KOPT-K1 (cell line): ENCODE measurements around the gene STC2.

Source experiments
- H3K27ac ChIP-seq: fragments of 200-600 bp; sonication (generic); 2 replicates; pipeline ENCODE4 v1.5.1; 2016; ENCODE audit warnings: antibody characterized with exemption, mild to moderate bottlenecking, low read depth, low read length; ENCODE audit not compliant: poor library complexity, severe bottlenecking
- H3K36me3 ChIP-seq: fragments of 200-600 bp; sonication (generic); 2 replicates; pipeline ENCODE4 v1.5.1; 2017; ENCODE audit warnings: antibody characterized with exemption, mild to moderate bottlenecking, low read length, moderate library complexity; ENCODE audit not compliant: insufficient read depth
- H3K9me3 ChIP-seq: fragments of 200-600 bp; sonication (generic); 2 replicates; pipeline ENCODE4 v1.5.1; 2017; ENCODE audit warnings: antibody characterized with exemption, low read length, mild to moderate bottlenecking; ENCODE audit not compliant: insufficient read depth, poor library complexity, severe bottlenecking

STC2 gene

DNA sequence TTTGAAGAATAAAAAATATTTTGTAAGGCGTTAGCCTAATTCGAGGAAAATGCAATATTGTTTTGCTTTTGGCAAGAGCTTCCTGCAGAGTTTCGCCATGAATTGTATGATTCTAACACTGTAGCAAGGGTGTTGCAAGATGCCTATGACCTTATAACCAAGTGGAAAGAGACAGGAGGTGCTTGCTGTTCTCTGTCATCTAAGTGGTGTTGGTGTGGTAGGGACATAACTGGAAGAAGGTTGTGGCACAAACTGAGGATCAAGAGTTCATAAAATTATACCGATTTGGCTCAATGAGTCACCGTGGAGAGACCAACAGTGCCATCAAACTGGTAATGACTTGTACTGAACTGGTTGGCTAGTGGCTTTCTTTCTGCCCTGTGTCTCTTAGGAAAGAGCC lies 6.3 kb downstream of the STC2 start:
- H3K27ac ChIP-seq = no peak overlapping the region
- H3K36me3 ChIP-seq = no peaks in the 10 kb centered on the region
- no peaks in the 10 kb centered on the region for H3K9me3 ChIP-seq

DNA sequence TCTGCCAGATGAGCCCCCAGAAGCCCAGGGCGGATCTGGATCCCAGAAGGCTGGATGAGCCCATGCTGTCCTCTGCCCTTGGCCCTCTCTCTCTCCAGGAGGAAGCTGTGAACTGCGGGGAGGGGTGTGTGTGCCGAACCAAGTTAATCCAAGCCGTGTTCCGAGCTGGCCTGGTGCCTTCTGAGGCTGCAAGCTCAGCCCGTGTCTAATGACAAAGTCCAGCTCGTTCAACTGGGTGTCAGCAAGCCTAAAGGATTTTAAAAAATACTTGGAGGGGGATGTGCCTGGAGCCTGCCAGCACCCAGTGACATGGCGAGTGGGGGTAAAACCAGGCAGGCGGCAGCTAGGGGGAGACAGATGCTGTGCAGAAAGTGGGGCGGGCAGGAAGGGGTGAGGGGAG lies 8.0 kb downstream of the STC2 start:
- Histone ChIP-seq H3K9me3 (no peaks in the 10 kb centered on the region), H3K36me3 (no peaks in the 10 kb centered on the region), H3K27ac (no peak overlapping the region)

DNA sequence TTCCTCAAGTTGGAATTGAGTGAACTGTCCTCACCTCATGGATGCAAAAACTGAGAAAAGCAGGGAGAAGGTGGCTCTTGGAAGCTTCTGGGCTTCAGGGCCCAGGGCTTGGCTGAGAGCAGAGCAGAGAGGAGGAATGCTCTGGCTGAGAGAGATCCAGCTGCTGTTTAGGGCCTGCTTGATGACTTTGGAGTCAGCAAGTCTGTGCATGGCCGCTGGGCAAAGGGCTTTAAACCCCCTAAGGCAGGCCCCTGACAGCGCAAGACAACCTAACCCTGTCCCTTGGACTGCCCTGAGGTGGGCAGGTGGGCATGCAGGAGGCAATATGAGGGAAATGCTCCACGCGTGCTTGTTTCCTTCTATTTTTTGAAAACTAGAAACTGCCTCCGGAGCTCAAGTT lies 8.6 kb downstream of the STC2 start:
- Histone ChIP-seq H3K9me3 (no peaks in the 10 kb centered on the region), H3K36me3 (no peaks in the 10 kb centered on the region), H3K27ac (no peak overlapping the region)

DNA sequence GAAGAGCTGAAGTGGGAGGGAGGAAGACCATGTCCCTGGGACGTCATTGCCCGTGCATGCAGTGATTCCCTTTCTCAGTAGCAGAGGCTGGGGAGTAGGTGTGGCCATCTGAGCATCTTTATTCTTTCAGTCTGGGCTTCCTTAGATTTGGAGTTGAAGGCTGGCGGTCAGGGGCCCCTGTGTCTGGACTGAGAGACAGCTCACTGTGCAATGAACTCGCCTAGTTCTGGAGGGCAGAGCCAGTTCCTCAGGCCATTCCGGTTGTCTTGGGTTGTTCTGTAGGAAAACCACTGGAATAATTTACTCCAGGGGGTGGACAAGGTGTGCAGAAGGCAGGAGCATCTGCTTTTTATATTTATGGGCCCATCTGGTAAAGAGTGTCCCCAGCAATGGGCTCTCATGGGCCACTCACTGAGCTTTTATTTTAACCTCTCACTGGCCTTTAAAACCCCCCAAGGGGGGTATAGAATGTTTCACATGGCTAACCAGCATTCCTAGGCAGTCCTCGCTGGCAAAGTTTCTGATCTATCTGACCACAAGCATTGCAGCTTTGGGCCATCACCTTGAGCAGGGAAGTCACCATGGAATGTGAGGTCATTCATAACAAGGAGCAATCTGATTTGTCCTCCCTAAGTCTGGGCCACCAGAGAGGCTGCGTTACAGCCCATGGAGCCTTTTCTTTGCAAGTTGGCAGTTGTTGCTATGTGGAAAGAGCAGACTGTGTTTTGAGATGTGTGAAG lies 9.2 kb downstream of the STC2 start:
- H3K27ac ChIP-seq = no peak overlapping the region
- H3K36me3 ChIP-seq = no peaks in the 10 kb centered on the region

DNA sequence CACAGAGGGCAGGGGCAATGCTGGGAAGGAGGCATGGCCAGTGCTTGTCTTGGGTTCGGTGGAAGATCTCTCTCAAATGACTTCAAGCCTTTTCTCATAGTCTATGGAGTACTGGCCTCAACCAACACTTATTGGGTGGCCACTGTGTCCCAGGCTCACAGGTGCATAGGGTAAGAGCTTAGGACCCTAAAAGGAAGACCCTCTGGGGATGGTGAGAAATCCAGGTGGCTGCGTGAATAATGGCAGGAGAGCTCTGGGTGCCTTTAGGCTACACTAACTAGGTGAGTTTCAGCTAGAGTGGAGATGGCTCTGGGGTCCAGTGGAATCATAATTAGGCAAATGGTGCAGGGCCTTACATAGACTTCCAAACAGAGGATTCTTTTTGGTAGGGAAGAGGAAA lies 9.9 kb downstream of the STC2 start:
- no peaks in the 10 kb centered on the region for H3K9me3 ChIP-seq
- no peak overlapping the region for H3K27ac ChIP-seq
- no peaks in the 10 kb centered on the region for H3K36me3 ChIP-seq

More for the DNA sequence above, 9.2 kb downstream of the STC2 start:
- no peaks in the 10 kb centered on the region for H3K9me3 ChIP-seq

DNA sequence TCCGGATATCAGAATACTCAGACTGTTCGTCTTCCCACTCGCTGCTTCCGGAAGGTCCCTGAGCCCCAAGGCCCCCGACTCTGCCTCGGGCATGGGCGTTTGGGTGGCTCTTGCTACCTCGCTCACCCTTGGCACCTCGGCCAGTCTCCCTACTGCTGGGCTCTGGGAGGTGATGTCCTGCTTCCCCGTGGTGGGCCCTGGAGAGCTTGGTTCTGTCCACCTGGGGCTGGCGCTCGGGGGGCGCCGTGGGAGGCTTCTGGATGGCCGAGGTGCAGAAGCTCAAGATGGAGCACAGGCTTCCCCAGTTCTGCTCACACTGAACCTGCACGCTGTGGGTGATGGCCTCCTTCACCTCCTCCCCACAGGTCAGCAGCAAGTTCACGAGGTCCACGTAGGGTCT lies 10.4 kb downstream of the STC2 start:
- H3K9me3 ChIP-seq = no peaks in the 10 kb centered on the region
- H3K36me3 ChIP-seq = no peaks in the 10 kb centered on the region
- no peak overlapping the region for H3K27ac ChIP-seq

DNA sequence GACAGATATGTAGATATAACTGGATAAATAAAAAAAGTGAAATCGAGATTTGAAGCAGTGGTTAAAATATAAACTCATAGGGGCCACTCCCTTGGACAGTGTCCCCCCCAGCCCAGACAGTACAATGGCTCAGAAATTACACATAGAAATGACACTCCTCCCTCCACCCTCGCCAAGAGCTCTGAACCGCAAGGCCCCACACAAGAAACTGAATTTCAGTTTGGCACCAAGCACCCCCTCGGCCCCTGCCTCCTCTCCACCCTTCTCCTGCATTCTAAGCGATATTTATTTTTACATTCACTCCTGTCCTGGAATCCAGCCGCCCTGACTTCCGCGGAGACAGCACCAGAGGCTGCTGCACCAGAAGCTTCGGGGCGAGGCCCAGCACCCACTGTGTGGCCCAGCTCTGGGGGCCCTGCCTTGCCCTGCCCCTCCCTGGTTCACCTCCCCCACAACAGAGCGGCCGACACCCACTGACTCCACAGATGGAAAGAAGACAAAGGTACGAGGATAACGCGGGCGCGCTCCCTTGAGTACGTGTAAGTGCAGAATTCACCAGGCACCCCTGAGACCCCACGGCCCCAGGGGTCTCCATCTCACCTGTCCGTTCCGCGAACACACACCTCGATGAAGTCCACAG lies 11.0 kb downstream of the STC2 start:
- H3K36me3 ChIP-seq = no peaks in the 10 kb centered on the region
- H3K27ac ChIP-seq = no peak overlapping the region

DNA sequence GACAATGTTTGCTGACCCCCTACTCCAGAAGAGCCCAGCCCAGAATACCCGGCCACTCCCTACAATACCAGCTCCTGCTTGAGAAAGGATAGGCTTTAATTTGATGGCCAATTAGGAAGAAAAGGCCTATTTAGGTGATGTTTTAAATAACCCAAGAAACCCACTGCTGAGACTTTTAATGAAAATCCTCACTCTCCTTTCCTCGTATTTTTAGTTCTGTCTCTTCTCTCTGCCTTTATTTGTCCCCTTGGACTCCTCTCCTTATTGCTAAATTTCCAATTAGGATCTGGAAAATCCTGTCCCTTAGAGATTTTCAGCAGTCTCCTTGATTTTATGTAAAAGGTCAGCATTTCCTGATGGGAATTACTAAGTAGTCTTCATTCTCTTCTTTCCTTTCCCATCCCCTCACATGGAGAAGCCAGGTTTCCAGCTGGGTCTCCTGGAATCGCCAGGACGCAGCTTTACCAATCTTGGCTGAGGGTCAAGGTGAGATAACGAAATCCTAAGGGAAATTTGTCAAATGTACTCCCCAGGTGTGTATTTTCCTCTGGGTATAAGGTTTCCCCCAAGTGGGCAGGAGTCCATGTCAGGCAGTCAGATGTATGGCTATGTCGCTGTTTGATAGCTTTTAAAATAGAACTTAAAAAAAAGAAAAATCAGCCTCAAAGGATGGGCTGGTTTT lies 11.7 kb downstream of the STC2 start:
- Histone ChIP-seq H3K27ac (no peak overlapping the region), H3K36me3 (no peaks in the 10 kb centered on the region), H3K9me3 (no peaks in the 10 kb centered on the region)

More for the DNA sequence above, 11.0 kb downstream of the STC2 start:
- H3K9me3 ChIP-seq = no peaks in the 10 kb centered on the region

DNA sequence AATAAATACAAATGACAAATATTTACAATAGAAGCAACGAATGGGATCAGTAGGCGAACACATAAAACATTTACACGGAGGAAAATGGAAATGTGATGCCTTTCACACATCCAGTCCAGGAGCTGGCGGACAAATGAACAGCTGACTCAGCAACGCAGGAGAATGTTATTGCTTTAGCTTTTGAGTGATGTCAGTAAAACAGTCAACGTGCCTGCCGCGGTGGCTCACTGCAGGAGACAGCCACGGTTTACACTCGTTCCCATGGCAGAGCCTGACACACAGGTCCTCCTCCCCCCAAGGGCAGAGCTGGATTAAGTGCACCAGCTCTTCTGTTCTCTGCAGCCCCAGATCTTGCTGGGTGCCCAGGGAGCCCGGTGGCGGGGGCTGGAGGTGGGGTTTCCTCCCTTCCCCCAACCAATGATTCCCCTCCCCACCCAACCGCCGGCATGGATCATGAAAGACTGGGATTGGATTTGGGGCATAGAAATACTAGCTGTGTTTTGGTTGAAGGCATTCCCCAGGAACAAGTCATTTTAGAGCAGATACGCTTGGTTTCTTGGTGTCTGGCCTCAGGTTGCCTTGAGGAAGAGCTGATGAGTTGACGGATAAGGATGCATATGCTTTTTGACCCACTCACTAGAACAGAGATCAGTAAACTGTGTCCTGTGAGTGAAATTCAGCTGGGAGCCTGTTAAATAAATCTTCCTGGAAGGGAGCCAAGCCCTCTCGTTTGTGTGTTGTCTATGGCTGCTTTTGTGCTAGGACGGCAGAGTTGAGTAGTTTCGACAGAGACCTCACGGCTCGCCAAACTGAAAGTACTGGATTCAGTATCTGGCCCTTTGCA lies 12.5 kb downstream of the STC2 start:
- Histone ChIP-seq H3K9me3 (no peaks in the 10 kb centered on the region), H3K27ac (no peak overlapping the region), H3K36me3 (no peaks in the 10 kb centered on the region)

DNA sequence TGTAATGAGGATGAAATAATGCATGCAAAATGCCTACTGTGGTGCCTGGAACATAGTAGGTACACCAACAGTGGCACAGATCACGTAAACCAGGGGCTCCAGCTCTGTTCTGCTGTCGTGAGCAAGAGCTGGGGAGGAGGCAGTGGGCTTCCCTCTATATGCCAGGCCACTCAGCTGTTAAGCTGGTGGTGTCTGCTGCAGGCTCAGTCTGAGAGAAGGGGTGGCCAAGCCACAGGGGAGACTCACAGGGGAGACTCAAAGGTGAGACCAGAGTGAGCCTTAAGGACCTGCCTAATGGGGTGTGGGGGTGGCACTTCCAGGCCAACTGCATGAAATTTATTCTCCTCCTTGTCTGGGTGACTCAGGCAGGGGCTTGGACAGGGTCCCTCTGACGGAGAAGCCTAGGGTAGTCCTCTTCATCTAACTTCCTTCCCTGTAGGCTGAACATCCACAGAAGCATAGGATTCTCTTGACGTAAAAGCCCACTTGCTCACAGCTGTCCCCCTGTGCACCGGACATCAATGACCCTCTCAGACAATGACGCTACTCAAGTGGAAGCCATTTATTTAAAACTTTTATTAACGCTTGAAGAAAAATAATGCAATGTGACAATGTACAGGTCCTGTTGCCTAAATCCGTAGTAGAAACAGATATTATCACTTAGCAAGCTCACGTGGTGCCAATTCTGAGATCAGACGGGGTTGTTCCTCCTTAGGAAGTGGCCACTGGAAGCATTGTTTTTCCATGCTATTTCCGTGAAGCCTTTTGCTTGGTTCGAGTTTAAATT lies 13.9 kb downstream of the STC2 start:
- H3K27ac ChIP-seq = no peak overlapping the region
- H3K9me3 ChIP-seq = no peaks in the 10 kb centered on the region

DNA sequence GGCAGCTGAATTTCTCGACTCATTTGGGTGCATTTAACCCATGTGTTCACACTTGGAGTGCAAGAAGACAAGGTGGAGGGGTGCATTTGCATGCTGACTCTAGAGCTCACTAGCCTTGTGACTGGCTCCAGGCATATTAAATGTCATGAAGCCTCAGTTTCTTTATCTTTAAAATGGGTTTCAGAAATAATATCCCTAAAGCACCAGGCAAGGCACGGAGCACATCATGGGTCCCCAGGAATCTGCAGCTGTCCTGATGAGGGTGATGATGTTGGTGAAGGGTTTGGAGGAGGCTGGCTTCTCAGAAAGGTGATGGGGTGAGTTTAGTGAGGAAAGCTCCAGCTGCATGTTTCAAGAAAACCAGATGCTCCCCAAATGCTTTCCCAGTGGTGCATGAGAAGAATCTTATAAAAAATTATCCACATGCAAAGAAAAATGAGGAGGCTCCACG lies 14.8 kb downstream of the STC2 start:
- Histone ChIP-seq H3K9me3 (peaks cover 5% of the 10 kb centered on the region), H3K36me3 (no peaks in the 10 kb centered on the region), H3K27ac (no peak overlapping the region)

More for the DNA sequence above, 13.9 kb downstream of the STC2 start:
- no peaks in the 10 kb centered on the region for H3K36me3 ChIP-seq

DNA sequence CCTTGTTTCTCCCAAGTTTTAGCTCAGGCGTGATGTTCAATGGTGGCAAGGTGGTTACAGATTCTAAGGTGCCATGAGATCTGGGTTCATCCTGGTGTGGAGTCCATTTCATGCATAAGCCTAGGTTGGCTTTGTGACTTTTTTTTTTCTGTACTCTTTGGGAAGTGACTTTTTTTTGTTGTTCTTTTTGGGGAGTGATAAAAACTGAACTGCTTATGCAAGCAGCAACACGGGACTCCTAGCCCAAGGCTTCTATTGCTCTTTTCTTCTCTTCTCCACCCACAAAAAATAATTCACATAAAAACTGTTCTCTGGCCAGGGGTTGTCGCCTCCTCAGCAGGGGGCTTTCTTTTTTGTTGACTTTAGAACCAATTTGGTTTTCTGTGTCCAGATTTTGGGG lies 15.4 kb downstream of the STC2 start:
- H3K27ac ChIP-seq = no peak overlapping the region
- no peaks in the 10 kb centered on the region for H3K36me3 ChIP-seq
- peaks cover 10% of the 10 kb centered on the region for H3K9me3 ChIP-seq

DNA sequence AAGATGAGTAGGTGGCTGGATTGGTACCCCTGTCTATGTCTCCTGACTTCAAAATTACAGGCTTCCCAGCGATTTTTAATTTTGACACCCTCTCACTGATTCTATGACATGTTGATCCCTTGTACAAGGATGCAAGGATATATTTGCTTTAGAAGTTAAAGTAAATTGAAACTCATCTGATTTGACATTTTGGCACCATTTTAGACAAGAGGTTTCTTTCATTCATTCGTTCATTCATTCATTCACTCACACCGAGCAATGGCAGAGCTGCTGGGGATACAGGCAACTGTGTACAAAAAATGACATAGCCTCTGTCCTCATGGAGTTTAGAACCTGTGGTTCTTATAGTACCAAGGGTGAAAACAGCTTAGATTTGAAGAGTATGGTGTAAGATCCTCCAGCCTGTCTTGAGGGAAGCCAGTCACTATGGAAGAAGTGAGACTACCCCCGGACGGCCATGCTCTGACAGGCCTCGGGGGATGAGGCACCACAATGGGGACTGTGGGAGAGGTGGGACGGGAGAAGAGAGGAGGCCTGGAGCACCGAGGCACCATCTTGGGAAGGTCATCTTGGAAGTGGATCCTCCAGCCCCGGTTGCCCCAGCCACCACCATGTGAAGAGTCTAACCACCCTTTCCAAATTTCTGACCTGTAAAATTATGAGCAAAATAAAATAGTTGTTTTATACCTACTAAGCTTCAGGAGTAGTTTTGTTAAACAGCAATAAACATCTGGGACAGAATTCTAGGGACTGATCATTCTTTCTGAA lies 16.2 kb downstream of the STC2 start:
- Histone ChIP-seq H3K27ac (no peak overlapping the region), H3K9me3 (peaks cover 14% of the 10 kb centered on the region), H3K36me3 (no peaks in the 10 kb centered on the region)
